Coronary artery (tissue), 2 donors: Measurements from ENCODE around the gene LAMB3.
A peak's percentile ranks its signal among the peaks of the same experiment; 100 is the strongest.

Experiments
- DNase-seq: peaks from one replicate; pipeline ENCODE4 v3.0.0-alpha.2; 2017; ENCODE audit warnings: low spot score
- H3K27ac ChIP-seq, 2 donors: fragments of 200-600 bp; sonication (generic); one replicate each; pipeline ENCODE4 v1.5.1; 2016 to 2019
- H3K4me3 ChIP-seq: fragments of 200-600 bp; sonication (generic); 2 replicates; pipeline ENCODE4 v1.5.1; 2016; ENCODE audit warnings: mild to moderate bottlenecking, moderate library complexity
- TF ChIP-seq, protein P1 (sequence below): fragments of 200-600 bp; sonication (generic); IDR thresholded peaks from one replicate; pipeline ENCODE4 v1.5.1; 2019; ENCODE audit warnings: antibody characterized with exemption

LAMB3 gene

DNA sequence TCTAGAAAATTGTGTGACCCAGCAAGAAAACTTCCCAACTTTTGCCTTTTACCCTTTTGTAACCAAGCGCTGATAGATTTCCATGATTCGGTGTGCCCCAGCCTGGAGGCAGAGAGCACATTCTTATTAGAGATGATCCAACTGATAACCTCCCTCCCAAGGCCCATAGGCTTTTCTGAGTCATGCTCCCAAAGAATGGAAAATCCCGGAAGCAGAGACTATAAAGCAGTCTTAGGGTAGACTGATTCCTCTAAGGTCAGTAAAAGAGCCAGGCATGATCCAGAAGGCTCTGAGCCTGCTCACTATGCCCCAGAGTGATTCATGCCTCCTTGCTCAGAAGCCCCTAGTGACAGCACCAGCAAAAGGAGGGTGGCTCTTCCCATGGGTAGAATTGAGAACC is 64.4 kb downstream of the LAMB3 start:
- Histone ChIP-seq H3K27ac (no peak overlapping the region), H3K4me3 (no peak overlapping the region)
- DNase-seq, result no peak
- TF ChIP-seq, protein P1, sequence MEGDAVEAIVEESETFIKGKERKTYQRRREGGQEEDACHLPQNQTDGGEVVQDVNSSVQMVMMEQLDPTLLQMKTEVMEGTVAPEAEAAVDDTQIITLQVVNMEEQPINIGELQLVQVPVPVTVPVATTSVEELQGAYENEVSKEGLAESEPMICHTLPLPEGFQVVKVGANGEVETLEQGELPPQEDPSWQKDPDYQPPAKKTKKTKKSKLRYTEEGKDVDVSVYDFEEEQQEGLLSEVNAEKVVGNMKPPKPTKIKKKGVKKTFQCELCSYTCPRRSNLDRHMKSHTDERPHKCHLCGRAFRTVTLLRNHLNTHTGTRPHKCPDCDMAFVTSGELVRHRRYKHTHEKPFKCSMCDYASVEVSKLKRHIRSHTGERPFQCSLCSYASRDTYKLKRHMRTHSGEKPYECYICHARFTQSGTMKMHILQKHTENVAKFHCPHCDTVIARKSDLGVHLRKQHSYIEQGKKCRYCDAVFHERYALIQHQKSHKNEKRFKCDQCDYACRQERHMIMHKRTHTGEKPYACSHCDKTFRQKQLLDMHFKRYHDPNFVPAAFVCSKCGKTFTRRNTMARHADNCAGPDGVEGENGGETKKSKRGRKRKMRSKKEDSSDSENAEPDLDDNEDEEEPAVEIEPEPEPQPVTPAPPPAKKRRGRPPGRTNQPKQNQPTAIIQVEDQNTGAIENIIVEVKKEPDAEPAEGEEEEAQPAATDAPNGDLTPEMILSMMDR, result no peak

DNA sequence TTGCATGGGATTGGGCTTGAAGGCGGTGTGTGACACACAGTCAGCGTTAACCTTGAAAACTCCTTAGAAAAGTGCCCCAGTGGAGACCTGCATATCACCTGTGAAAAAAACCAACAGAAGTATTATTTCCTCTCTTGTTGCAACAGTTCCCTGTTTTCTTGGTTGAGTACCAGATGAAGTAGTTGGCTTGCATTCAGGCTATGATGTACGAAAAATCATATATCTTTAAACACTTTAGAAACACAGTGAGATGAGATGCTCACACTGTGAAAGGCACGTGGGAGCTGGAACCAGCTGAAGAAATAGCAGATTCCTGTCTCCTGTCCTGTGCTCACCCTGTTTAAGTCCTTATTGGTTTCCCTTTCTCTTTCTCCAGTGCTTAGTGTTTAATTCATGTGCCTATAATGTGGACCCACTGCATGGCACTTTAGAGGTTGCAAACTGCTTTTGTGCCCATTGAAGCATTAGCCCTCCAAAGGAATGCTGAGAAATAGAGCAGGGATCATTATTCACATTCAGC is 65.9 kb downstream of the LAMB3 start:
- DNase-seq, result no peak
- no peak overlapping the region for H3K4me3 ChIP-seq
- no peak overlapping the region for H3K27ac ChIP-seq
- TF ChIP-seq, protein P1, result no peak

DNA sequence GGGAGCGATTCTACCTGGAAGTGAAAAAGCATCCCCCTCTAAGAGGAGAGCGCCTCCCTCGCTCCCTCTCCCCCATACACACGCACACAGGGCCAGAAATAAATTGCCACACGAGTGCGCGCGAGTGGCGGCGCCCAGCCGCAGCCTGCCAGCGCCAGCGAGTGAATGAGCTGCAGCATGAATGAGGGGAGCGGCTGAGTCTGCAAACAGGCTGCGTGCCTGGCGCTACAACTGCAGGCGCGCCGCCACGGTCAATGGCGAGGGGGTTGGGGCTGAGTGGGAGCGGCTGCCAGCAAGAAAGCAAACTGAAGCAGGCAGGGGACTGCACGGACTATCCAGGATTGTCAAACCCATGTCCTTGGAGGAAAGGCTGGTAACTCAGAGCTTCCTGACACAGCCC is 66.6 kb downstream of the LAMB3 start:
- DNase-seq, result no peak
- Histone ChIP-seq H3K4me3 (peak overlapping the region; percentile 46), H3K27ac (no peak overlapping the region)
- TF ChIP-seq, protein P1, result no peak

DNA sequence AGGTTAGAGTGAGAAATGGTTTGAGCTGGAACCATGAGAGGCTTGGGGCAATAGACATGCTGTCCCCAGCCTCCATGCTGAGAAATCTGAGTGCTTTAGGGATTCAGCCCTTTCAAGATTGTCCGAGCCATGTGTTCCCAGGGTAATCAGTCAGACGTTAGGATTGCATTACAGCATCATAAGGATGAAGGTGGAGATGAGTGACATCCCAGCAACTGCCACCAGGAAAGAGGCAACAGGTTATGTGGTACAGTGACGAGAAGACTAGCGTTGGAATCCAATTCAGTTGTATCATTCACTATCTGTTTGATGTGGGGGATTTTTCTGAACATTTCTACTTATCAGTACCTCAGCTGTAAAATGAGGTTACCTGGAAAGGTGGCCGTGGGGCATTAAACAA is 67.0 kb downstream of the LAMB3 start:
- no peak for DNase-seq
- TF ChIP-seq, protein P1, result no peak
- Histone ChIP-seq H3K4me3 (peak overlapping the region; percentile 46), H3K27ac (no peak overlapping the region)

DNA sequence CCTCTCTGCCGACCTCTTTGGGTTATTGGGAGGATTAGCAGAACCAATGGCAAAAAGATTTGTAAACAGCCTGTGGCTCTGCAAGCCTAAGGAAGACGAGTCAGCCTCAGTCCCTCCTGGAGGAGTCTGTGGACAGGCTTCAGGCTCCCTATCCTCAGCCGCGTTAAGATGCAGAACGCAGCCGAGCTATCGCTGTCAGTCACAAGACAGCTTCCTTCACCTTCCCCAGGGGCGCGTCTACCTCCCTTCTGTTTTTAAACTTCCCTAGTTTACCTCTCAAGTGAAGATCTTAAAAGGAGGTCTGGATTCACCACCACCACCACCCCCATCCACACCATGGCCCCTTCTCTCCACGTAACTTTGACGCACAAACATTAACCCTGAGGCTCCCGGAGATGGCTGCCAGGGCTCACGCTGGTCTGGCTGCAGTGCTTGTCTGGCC is 68.0 kb downstream of the LAMB3 start:
- DNase-seq, result no peak
- TF ChIP-seq, protein P1, result no peak
- Histone ChIP-seq H3K27ac (no peak overlapping the region), H3K4me3 (no peak overlapping the region)

DNA sequence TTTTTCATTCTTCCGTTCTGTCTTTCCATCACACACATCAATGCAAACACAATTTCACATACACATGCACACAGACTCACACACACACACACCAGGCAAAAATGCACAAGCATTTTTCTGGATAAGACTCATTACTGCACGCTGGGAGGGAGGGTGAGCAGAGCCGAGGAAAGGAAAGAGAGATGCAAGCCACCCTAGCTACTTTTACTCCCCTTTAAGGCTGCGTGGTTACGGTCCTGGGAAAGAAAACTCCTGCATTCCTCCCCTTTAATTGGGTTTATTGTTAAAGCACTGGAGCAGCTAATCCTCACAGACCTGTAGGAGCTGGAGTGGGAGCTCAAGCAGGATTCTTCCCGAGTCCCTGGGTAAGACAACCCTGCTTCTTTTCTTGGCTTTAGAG is 68.8 kb downstream of the LAMB3 start, which contains the start of gene CAMK1G:
Gene CAMK1G, plus strand, starts transcription at position 307 of the 400 bp plus-strand sequence. CDS start 11,270 bp downstream, outside the sequence.
- TF ChIP-seq, protein P1, result no peak
- H3K4me3 ChIP-seq, result no peak within 1 kb of the TSS

DNA sequence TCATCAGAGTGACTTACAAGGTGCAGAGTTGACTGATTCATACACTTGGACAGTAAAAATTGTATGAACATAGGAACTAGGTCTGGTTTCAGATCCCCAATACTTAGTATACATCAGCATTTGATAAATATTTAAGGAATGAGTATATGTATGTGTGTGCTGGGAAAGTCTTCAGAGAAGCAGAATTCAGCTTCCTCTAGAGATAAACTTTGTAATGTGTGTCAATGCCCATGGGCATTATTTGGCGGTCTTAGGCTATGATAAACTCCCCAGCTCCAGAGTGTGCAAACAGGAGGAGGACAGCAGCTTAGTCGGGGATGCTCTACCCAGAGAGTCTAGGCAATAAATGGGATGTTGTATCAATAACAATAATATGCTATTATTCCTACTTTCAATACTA is 71.6 kb downstream of the LAMB3 start:
- TF ChIP-seq, protein P1, result no peak
- Histone ChIP-seq H3K27ac (no peak overlapping the region), H3K4me3 (no peak overlapping the region)
- no peak for DNase-seq

More for the DNA sequence above, 68.8 kb downstream of the LAMB3 start, which contains the start of gene CAMK1G:
- H3K27ac ChIP-seq, result no peak within 1 kb of the TSS
- no peak for DNase-seq
